HPDE6-E6E7 (cell line): ENCODE measurements around the gene GATA5.

Experiments
- DNase-seq: peaks from one replicate; pipeline ENCODE4 v3.0.0; 2011; ENCODE audit warnings: missing footprints; ENCODE audit errors: extremely low spot score

The GATA5 gene

GRCh38 chr20:62473717-62474603, 1.8 kb downstream of the GATA5 start:
- no peak for DNase-seq

GRCh38 chr20:62472941-62473585, 2.7 kb downstream of the GATA5 start:
- DNase-seq: no peak

GRCh38 chr20:62472138-62472940, 3.5 kb downstream of the GATA5 start:
- DNase-seq: no peak

- DNase-seq: no peak
These were observed 5.3 kb downstream of the GATA5 start for GRCh38 chr20:62470459-62470858.

GRCh38 chr20:62470001-62470400, 5.8 kb downstream of the GATA5 start:
- no peak for DNase-seq

- DNase-seq: no peak
These were observed 6.4 kb downstream of the GATA5 start for GRCh38 chr20:62469352-62469751.

- DNase-seq: no peak
These were observed 8.8 kb downstream of the GATA5 start for GRCh38 chr20:62466806-62467537.

- DNase-seq: no peak
These were observed 9.6 kb downstream of the GATA5 start for GRCh38 chr20:62466072-62466760.

GRCh38 chr20:62464990-62465389, 10.8 kb downstream of the GATA5 start:
- no peak for DNase-seq

- no peak for DNase-seq
These were observed 11.4 kb downstream of the GATA5 start for GRCh38 chr20:62464425-62464770.

- no peak for DNase-seq
These were observed 12.0 kb downstream of the GATA5 start for GRCh38 chr20:62463651-62464424.

- DNase-seq: no peak
These were observed 12.7 kb downstream of the GATA5 start for GRCh38 chr20:62462976-62463592.

- DNase-seq: no peak
These were observed 14.0 kb downstream of the GATA5 start for GRCh38 chr20:62461834-62462233.

- no peak for DNase-seq
These were observed 14.6 kb downstream of the GATA5 start for GRCh38 chr20:62461157-62461556.

- DNase-seq: no peak
These were observed 15.1 kb downstream of the GATA5 start for GRCh38 chr20:62460678-62461077.

GRCh38 chr20:62459488-62459887, 16.3 kb downstream of the GATA5 start:
- DNase-seq: no peak

- no peak for DNase-seq
These were observed 17.2 kb downstream of the GATA5 start for GRCh38 chr20:62458275-62459251.

- DNase-seq: no peak
These were observed 18.0 kb downstream of the GATA5 start for GRCh38 chr20:62457831-62458230.

GRCh38 chr20:62457098-62457497, 18.7 kb downstream of the GATA5 start:
- no peak for DNase-seq
